KMS-11 (cell line): ENCODE data around the gene ABHD14A.

Experiments used
- H2AFZ ChIP-seq: fragments of 200-600 bp; sonication (generic); 2 replicates; pipeline ENCODE4 v1.6.1; 2016; ENCODE audit warnings: antibody characterized with exemption, mixed run types, low read depth
- H3K27ac ChIP-seq: fragments of 200-600 bp; sonication (generic); 2 replicates; pipeline ENCODE4 v1.6.1; 2016; ENCODE audit warnings: mild to moderate bottlenecking, mixed run types
- H3K27me3 ChIP-seq: fragments of 200-600 bp; sonication (generic); 2 replicates; pipeline ENCODE4 v1.6.1; 2017; ENCODE audit warnings: mild to moderate bottlenecking, low read depth, mixed run types, moderate library complexity; ENCODE audit not compliant: insufficient read depth
- H3K36me3 ChIP-seq: fragments of 200-600 bp; sonication (generic); 2 replicates; pipeline ENCODE4 v1.6.1; 2017; ENCODE audit warnings: mild to moderate bottlenecking, mixed run types; ENCODE audit not compliant: insufficient read depth
- H3K4me1 ChIP-seq: fragments of 200-600 bp; sonication (generic); 2 replicates; pipeline ENCODE4 v1.6.1; 2016; ENCODE audit warnings: mild to moderate bottlenecking, low read depth, mixed run types; ENCODE audit not compliant: poor library complexity, severe bottlenecking
- H3K4me2 ChIP-seq: fragments of 200-600 bp; sonication (generic); 2 replicates; pipeline ENCODE4 v1.7.0; 2016; ENCODE audit warnings: mild to moderate bottlenecking, mixed run types
- H3K4me3 ChIP-seq: fragments of 200-600 bp; sonication (generic); IDR thresholded peaks from 2 replicates; pipeline ENCODE4 v1.6.1; 2017; ENCODE audit warnings: low read depth, low read length, mixed read lengths; ENCODE audit not compliant: insufficient read depth
- H3K79me2 ChIP-seq: fragments of 200-600 bp; sonication (generic); 2 replicates; pipeline ENCODE4 v1.6.1; 2016; ENCODE audit warnings: low read depth, mixed run types; ENCODE audit not compliant: insufficient read depth
- H3K9ac ChIP-seq: fragments of 200-600 bp; sonication (generic); 2 replicates; pipeline ENCODE4 v1.6.1; 2016; ENCODE audit warnings: mild to moderate bottlenecking, mixed run types
- H4K20me1 ChIP-seq: fragments of 200-600 bp; sonication (generic); 2 replicates; pipeline ENCODE4 v1.6.1; 2016; ENCODE audit warnings: mild to moderate bottlenecking, mixed run types; ENCODE audit not compliant: insufficient read depth
- TF ChIP-seq, protein P1 (sequence below): fragments of 200-600 bp; sonication (generic); conservative IDR thresholded peaks from 2 replicates; pipeline ENCODE4 v1.6.1; 2017; ENCODE audit warnings: low read depth, mild to moderate bottlenecking, antibody characterized with exemption, low read length, moderate library complexity, mixed read lengths

Gene ABHD14A

DNA sequence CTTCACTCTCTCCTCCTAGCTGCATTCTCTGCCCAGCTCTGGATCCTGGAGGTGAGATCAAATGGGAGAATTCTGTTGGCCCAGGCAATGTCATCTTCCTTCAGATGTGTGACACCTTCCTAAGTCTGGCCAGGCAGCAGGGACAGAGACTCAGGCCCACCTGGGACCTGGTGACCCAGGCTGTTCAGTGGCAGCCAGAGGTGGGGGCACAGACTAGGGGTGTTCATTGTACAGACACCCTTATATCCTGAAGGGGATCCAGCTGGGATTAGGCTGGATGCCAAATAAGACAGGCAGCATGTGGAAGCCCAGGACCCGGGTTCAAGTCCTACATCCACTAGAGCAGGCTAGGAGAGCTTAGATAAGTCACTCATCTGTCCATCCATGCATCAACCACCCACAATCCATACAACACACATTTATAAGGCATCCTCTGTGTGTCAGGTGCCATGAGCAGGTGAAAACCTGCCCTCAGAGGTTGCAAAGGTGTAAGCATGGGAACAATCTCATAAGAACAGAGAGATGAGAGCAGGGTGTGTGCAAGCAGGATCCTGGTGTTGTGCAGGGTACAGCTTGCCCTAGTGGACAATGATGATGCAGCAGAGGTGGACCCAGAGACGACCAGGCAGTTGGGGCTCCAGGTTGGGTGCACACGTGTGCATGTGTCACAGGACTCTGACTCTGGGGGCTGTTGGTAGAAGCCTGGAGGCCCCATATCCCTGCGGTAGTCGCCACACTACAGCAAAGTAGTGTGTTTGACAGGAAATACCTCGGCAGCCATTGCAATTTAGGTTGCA is 39.1 kb downstream of the ABHD14A start:
- Histone ChIP-seq H3K79me2 (no peaks in the 10 kb centered on the region), H3K27me3 (no peaks in the 10 kb centered on the region)

DNA sequence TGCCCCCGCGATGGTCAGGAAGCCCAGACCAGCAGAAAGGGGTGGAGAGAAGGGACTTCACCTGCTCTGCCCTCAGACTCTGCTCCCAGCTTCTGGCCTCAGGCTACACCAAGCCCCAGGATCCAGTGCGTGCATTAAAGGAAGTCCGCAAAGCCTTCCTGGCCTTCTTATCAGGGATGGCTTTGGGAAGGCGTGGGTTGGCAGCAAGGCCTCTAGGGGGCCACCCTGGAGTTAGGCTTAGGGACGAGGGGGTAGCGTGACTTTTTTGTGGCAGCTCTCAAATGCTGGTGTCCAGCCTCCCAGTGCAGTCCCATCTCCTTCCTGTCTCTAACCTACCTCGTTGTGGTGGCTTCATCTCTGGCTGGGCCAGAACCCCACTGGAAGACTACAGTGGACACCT is 39.7 kb downstream of the ABHD14A start:
- H3K27me3 ChIP-seq: no peaks in the 10 kb centered on the region
- no peak overlapping the region for H3K4me2 ChIP-seq
- no peaks in the 10 kb centered on the region for H4K20me1 ChIP-seq
- no peaks in the 10 kb centered on the region for H3K4me1 ChIP-seq
- H3K27ac ChIP-seq: no peak overlapping the region
- H3K36me3 ChIP-seq: no peaks in the 10 kb centered on the region
- no peak overlapping the region for H3K9ac ChIP-seq
- H3K79me2 ChIP-seq: no peaks in the 10 kb centered on the region
- no peak overlapping the region for H3K4me3 ChIP-seq
- H2AFZ ChIP-seq: no peak overlapping the region
- TF ChIP-seq, protein P1, sequence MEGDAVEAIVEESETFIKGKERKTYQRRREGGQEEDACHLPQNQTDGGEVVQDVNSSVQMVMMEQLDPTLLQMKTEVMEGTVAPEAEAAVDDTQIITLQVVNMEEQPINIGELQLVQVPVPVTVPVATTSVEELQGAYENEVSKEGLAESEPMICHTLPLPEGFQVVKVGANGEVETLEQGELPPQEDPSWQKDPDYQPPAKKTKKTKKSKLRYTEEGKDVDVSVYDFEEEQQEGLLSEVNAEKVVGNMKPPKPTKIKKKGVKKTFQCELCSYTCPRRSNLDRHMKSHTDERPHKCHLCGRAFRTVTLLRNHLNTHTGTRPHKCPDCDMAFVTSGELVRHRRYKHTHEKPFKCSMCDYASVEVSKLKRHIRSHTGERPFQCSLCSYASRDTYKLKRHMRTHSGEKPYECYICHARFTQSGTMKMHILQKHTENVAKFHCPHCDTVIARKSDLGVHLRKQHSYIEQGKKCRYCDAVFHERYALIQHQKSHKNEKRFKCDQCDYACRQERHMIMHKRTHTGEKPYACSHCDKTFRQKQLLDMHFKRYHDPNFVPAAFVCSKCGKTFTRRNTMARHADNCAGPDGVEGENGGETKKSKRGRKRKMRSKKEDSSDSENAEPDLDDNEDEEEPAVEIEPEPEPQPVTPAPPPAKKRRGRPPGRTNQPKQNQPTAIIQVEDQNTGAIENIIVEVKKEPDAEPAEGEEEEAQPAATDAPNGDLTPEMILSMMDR: no peak

More for the DNA sequence above, 39.1 kb downstream of the ABHD14A start:
- Histone ChIP-seq H3K4me2 (no peak overlapping the region), H3K4me3 (no peak overlapping the region), H3K9ac (no peak overlapping the region), H3K4me1 (no peaks in the 10 kb centered on the region), H4K20me1 (no peaks in the 10 kb centered on the region), H3K36me3 (no peaks in the 10 kb centered on the region), H3K27ac (no peak overlapping the region), H2AFZ (no peak overlapping the region)
- TF ChIP-seq, protein P1: no peak

DNA sequence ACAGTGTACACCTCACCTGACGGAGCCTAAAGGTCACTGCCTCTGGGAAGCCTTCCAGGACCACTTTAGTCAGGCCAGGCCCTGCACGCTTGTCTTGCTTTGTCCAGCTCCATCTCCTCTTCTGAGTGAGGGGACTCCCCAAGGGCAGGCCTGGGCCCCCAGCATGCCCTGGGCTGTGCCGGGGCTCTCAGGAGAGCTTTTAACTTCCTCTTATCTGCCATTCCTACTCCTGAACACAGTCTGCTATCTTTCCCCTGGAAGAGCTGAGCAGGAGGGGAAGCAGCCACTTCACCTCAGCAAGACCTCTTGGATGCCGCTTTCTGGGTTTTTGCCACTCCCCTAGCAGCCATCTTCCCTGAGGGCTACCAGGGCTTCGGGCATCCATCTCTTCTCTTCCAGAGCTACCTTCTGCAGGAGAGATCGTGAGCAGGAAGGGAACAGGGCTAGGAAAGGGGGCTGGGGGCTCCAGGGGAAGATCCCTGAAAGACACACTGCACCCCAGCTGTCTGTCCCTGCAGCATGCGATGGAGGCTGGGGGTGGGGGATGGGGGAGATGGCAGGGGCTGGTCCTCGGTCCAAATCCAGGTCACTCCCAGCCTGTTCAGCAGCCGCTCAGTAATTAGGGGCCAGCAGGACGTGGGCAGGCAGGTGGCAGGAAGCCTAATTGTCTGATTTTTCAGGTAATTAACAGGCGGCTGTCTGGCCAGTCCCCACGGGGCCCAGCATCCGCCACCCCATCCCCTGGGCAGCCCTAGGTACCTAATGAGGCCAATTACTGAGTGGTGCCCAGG is 40.8 kb downstream of the ABHD14A start:
- H3K36me3 ChIP-seq: no peaks in the 10 kb centered on the region
- H3K27me3 ChIP-seq: no peaks in the 10 kb centered on the region
- no peak overlapping the region for H3K27ac ChIP-seq
- H4K20me1 ChIP-seq: no peaks in the 10 kb centered on the region
- no peak overlapping the region for H3K9ac ChIP-seq
- no peak overlapping the region for H2AFZ ChIP-seq
- TF ChIP-seq, protein P1: no peak
- no peak overlapping the region for H3K4me3 ChIP-seq
- H3K4me2 ChIP-seq: no peak overlapping the region
- H3K79me2 ChIP-seq: no peaks in the 10 kb centered on the region
- no peaks in the 10 kb centered on the region for H3K4me1 ChIP-seq

DNA sequence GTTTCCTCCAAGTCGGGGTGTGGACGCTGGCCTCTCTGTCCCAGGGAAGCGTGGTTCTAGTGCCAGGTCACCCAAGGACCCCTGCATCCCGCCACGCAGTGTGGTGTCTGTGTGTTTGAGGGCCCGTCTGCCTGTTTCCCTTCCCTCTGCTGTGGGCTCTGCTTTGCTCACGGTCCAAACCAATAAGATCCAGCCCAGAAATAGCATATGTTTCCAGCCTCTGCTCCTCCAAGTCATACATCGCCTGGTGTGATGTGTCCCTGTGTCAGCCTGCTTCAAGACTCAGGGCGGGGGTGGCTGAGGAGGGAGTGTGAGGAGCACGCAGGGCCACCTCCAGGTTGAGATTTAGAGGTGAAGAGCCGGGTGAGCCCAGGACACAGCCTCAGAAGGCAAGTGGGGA is 42.7 kb downstream of the ABHD14A start:
- Histone ChIP-seq H3K4me2 (no peak overlapping the region), H3K4me1 (no peaks in the 10 kb centered on the region), H3K9ac (no peak overlapping the region), H3K4me3 (no peak overlapping the region), H3K79me2 (no peaks in the 10 kb centered on the region), H3K27me3 (no peaks in the 10 kb centered on the region), H2AFZ (no peak overlapping the region), H4K20me1 (no peaks in the 10 kb centered on the region), H3K27ac (no peak overlapping the region), H3K36me3 (no peaks in the 10 kb centered on the region)
- TF ChIP-seq, protein P1: no peak
